Keratinocyte (primary cell): ENCODE results near the gene S100A11. TPM values are rescaled to one million over a fixed set of nuclear protein-coding genes. Genes with fewer than 3 reads are reported as not detected.
A peak's percentile ranks its signal among the peaks of the same experiment; 100 is the strongest.

ENCODE experiments used
- DNase-seq: peaks from one replicate; pipeline ENCODE4 v3.0.0-alpha.2; 2011; ENCODE audit warnings: low read depth, missing footprints, low spot score
- FAIRE-seq: peaks from 2 replicates; lab custom pipeline; 2011; peaks lifted over from hg19 to GRCh38; lab: Jason Lieb, UNC
- H2AFZ ChIP-seq: 2 replicates; pipeline ENCODE4 v1.6.0; 2012; ENCODE audit warnings: low read length, control low read depth, inconsistent platforms; ENCODE audit not compliant: control insufficient read depth
- H3K27ac ChIP-seq: 2 replicates; pipeline ENCODE4 v1.5.1; 2011; ENCODE audit warnings: low read length; ENCODE audit not compliant: control insufficient read depth, insufficient read depth
- H3K27me3 ChIP-seq: 3 replicates; pipeline ENCODE4 v1.6.0; 2011; ENCODE audit warnings: low read length; ENCODE audit not compliant: control insufficient read depth, insufficient read depth; ENCODE audit errors: extremely low read depth
- H3K36me3 ChIP-seq, 2 experiments: 2 replicates in 1 of 2; 3 replicates in 1 of 2; pipeline ENCODE4 v1.5.1; 2011; ENCODE audit warnings: low read length in 2 of 2, mild to moderate bottlenecking in 1 of 2; ENCODE audit not compliant: control insufficient read depth in 2 of 2, insufficient read depth in 2 of 2; ENCODE audit errors: extremely low read depth in 1 of 2
- H3K4me1 ChIP-seq: 3 replicates; pipeline ENCODE4 v1.5.1; 2011; ENCODE audit warnings: low read length; ENCODE audit not compliant: control insufficient read depth, insufficient read depth; ENCODE audit errors: extremely low read depth
- H3K4me2 ChIP-seq: 3 replicates; pipeline ENCODE4 v1.6.0; 2011; ENCODE audit warnings: low read depth, low read length; ENCODE audit not compliant: control insufficient read depth, insufficient read depth; ENCODE audit errors: extremely low read depth
- H3K4me3 ChIP-seq, 3 experiments: fragments of 200-600 bp in 1 of 3; sonication (generic) in 1 of 3; 2 replicates in 2 of 3; 3 replicates in 1 of 3; pipeline ENCODE4 v1.5.1; 2011 to 2016; ENCODE audit warnings: low read length in 3 of 3, mild to moderate bottlenecking in 3 of 3, control low read depth in 2 of 3, inconsistent platforms in 1 of 3, low read depth in 1 of 3, mixed read lengths in 1 of 3, mixed run types in 1 of 3, moderate library complexity in 1 of 3; ENCODE audit not compliant: control insufficient read depth in 2 of 3, insufficient read depth in 2 of 3; ENCODE audit errors: extremely low read depth in 1 of 3
- H3K79me2 ChIP-seq: 2 replicates; pipeline ENCODE4 v1.6.0; 2012; ENCODE audit warnings: low read length; ENCODE audit not compliant: control insufficient read depth, insufficient read depth
- H3K9ac ChIP-seq: 3 replicates; pipeline ENCODE4 v1.6.0; 2011; ENCODE audit warnings: low read length; ENCODE audit not compliant: control insufficient read depth, insufficient read depth; ENCODE audit errors: extremely low read depth
- H3K9me1 ChIP-seq: 3 replicates; pipeline ENCODE4 v1.6.0; 2011; ENCODE audit warnings: low read length; ENCODE audit not compliant: control insufficient read depth, insufficient read depth; ENCODE audit errors: extremely low read depth
- H3K9me3 ChIP-seq: 2 replicates; pipeline ENCODE4 v1.5.1; 2012; ENCODE audit warnings: low read depth, low read length; ENCODE audit not compliant: control insufficient read depth
- H4K20me1 ChIP-seq: 3 replicates; pipeline ENCODE4 v1.6.0; 2011; ENCODE audit warnings: low read length; ENCODE audit not compliant: control insufficient read depth, insufficient read depth; ENCODE audit errors: extremely low read depth
- CTCF ChIP-seq, 3 experiments: IDR thresholded peaks in 1 of 3; conservative IDR thresholded peaks in 1 of 3; optimal IDR thresholded peaks in 1 of 3; 2 replicates in 2 of 3; 3 replicates in 1 of 3; pipeline versions ENCODE3 to v1.5.1; 2011; ENCODE audit warnings: low read length in 3 of 3, mild to moderate bottlenecking in 3 of 3, moderate library complexity in 2 of 3, control low read depth in 1 of 3, inconsistent platforms in 1 of 3; ENCODE audit not compliant: insufficient read depth in 2 of 3; ENCODE audit errors: extremely low read depth in 1 of 3
- EZH2 ChIP-seq: IDR thresholded peaks from one replicate; pipeline ENCODE4 v1.6.1; 2012; ENCODE audit warnings: inconsistent platforms, mild to moderate bottlenecking, low read length, moderate library complexity
- dilution Hi-C: fragments of 300-500 bp; cut with MboI; formaldehyde crosslinking; loops from one replicate; pipeline ENCODE4 v1.7.0; 2020; ENCODE audit warnings: low sequenced_read_pairs; ENCODE audit not compliant: extremely low pct_ligation_motif_present
- polyA plus RNA-seq, 5 experiments: library from polyadenylated mRNA; depleted of rRNA in 3 of 5; stranded (reverse) in 3 of 5; stranded (forward) in 1 of 5; unstranded in 1 of 5; fragments of >200 nt; gene quantifications; 1 replicate in 1 of 5; 2 replicates in 3 of 5; 3 replicates in 1 of 5; pipeline versions ENCODE4 v1.2.1 to v1.2.3, GENCODE V29; 2011 to 2012; ENCODE audit warnings: missing spikeins in 2 of 5, low read depth in 1 of 5, low replicate concordance in 1 of 5

The S100A11 gene
- polyA plus RNA-seq, 1 donor (not counting 4 experiments of a cell fraction or from before 2014, with no cell fraction given), result 3,230 TPM

- Histone ChIP-seq H3K27me3 (no peaks in the 10 kb centered on the region), H3K4me1 (peaks cover 86% of the 10 kb centered on the region), H3K79me2 (no peaks in the 10 kb centered on the region), H3K36me3 (no peaks in the 10 kb centered on the region), H2AFZ (no peak overlapping the region), H4K20me1 (no peaks in the 10 kb centered on the region), H3K4me3 (no peak overlapping the region), H3K9ac (peak overlapping the region; percentile 22), H3K4me2 (peak overlapping the region; percentile 40), H3K27ac (peak overlapping the region; percentile 80), H3K9me3 (no peaks in the 10 kb centered on the region), H3K9me1 (no peaks in the 10 kb centered on the region)
- dilution Hi-C loops, result no loop called here
- TF ChIP-seq CTCF (optimal IDR thresholded peaks at IDR 0.05 in 1 of 3, IDR thresholded peaks at IDR 0.05 in 1 of 3, conservative IDR thresholded peaks at IDR 0.05 in 1 of 3; ENCODE audit: extremely low read depth in 1 of 3, insufficient read depth in 2 of 3, low read length in 3 of 3) (no peak), EZH2 (no peak)
- peak; percentile 90 for FAIRE-seq
- no peak for DNase-seq
Observed at GRCh38 chr1:151998611-151999362, 38.0 kb downstream of the S100A11 start.

- H3K4me3 ChIP-seq, result peak overlapping the region in 1 of 3 experiments; percentile 7
- H3K9ac ChIP-seq, result peak overlapping the region; percentile 61
- no peak for FAIRE-seq
- H3K4me2 ChIP-seq, result peak overlapping the region; percentile 43
- H3K27ac ChIP-seq, result peak overlapping the region; percentile 80
- no peak overlapping the region for H2AFZ ChIP-seq
- H3K27me3 ChIP-seq, result no peaks in the 10 kb centered on the region
- no peaks in the 10 kb centered on the region for H3K9me1 ChIP-seq
- no peaks in the 10 kb centered on the region for H4K20me1 ChIP-seq
- peaks cover 79% of the 10 kb centered on the region for H3K4me1 ChIP-seq
- TF ChIP-seq EZH2 (no peak), CTCF (optimal IDR thresholded peaks at IDR 0.05 in 1 of 3, IDR thresholded peaks at IDR 0.05 in 1 of 3, conservative IDR thresholded peaks at IDR 0.05 in 1 of 3; ENCODE audit: extremely low read depth in 1 of 3, insufficient read depth in 2 of 3, low read length in 3 of 3) (no peak)
- no peaks in the 10 kb centered on the region for H3K9me3 ChIP-seq
- peaks cover 2 to 5% of the 10 kb centered on the region in 2 experiments for H3K36me3 ChIP-seq
- H3K79me2 ChIP-seq, result peaks cover 12% of the 10 kb centered on the region
- no peak for DNase-seq
- dilution Hi-C loops, result no loop called here
Observed at GRCh38 chr1:151997284-151997570, 39.6 kb downstream of the S100A11 start.
